GM18517 (cell line): ENCODE data around the gene DIAPH3.

Experiments
- ATAC-seq: cut with Tn5 transposase; IDR thresholded peaks from one replicate; pipeline ENCODE4 v1.9.1; 2021; ENCODE audit warnings: mild to moderate bottlenecking, moderate library complexity; ENCODE audit not compliant: unreplicated experiment

Gene DIAPH3

GRCh38 chr13:60026286-60026685, 137.4 kb downstream of the DIAPH3 start:
- ATAC-seq, result no peak

- ATAC-seq, result no peak
Measured at GRCh38 chr13:60020288-60020687, 143.4 kb downstream of the DIAPH3 start.

DNA sequence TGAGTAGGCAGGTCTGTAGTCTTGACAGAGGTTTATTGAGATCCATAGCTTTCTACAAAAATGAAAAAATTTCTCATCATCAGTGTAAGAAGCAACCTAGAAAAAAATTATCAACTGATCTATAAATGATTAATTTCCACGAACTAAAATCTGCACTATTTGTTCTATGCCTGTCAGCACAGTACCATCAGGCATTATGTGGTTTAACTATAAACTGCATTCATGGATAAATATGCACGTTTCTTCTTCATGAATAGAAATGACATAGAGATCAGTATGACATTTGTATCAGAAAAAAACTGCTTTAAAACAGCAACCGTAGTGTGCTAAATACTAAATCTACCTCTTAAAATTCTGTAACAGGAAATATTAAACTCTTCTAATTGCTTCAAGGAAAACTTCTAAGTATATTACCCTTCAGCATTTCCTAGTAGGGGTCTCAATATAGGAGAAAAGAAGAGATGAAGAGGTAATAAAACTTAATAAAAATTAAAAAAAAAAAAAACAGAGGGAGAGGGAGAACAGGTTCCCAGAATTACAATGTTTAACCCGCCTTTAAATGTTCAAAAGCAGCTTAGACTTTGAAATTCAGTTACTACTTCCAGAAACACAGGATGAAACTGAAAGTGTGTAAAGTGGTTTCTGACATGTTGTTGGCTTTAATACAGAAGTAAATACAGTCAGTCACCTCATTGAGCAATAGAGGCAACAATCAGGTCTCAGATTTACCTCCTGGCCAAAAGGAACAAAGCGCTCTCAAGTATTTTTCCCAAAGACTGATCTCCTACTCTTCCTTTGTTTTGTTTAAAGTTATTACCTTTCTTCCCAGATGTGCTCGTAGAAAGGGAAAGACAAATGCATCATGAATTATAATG, 144.4 kb downstream of the DIAPH3 start:
- peak; percentile 63 for ATAC-seq

DNA sequence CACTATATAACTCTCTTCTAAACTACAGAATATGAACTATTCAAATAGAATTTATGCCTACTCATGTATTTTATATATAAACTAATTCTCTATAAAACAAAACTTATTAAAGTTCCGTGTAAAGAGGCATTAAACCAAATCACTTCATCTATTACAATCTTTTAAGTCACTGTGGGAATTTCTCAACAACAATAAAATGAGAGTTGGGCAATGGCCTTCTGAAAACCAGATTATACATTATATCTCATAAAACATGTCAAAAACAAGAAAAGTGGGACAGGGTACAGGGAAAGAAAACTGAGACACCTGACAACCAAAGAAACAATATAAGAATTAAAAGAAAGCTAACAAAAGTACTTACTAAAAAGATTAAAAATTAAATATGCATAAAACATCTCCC, 145.2 kb downstream of the DIAPH3 start:
- ATAC-seq, result no peak

DNA sequence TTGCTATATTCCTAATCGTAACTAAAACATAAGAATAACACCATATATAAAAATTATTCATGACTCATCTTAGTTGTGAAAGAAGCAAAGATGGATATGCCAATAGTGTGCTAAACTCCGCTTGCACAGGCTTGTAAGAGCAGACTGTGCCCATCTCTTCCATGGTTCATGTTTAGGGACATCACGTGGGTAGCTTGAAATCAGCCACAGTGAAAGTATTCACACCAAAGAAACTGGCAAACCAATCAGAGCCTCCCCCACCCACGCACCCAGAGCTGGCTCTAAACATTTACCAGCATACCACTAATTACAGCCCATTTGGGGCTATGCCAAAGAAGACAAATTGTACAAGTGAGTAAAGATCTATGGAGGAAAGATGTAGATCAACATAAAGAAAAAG, 147.5 kb downstream of the DIAPH3 start:
- ATAC-seq, result no peak

DNA sequence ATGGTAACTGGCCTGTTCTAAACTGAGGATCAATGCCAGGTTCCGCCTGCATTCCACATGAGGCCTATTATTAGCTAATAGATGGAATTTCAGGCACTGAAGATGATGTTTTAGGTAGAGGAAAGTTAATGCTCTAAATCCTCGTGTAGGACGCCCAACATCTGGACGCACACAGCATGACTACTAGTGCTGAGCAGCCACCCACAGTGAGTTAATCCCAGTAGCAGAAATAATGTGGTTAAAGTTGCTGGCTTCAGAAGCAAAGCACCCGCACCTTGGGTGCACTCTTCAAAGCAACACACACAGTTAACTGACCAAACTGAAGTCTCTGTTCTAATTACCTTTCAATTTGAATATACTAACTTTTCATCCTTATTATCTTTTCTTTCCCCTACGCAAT, 150.6 kb downstream of the DIAPH3 start:
- ATAC-seq, result no peak

DNA sequence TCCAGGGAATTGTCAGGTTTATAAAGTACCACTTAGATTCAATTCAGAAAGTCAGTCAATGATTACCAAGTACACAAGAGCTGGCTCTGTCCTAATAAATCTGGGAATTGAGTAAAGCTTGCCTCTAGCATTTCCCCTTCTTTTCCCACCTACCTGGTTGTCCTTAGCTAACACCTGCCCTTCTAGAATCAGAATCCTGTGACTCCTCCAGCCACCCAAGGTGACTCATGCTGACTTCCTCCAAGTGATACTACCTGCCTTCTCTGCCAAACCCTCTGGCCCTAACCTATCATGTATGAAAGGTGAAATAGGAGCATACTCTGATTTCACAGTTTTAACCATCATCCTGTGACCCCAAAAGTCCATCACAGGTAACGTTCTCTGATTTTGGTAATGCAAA, 151.2 kb downstream of the DIAPH3 start:
- ATAC-seq, result no peak

DNA sequence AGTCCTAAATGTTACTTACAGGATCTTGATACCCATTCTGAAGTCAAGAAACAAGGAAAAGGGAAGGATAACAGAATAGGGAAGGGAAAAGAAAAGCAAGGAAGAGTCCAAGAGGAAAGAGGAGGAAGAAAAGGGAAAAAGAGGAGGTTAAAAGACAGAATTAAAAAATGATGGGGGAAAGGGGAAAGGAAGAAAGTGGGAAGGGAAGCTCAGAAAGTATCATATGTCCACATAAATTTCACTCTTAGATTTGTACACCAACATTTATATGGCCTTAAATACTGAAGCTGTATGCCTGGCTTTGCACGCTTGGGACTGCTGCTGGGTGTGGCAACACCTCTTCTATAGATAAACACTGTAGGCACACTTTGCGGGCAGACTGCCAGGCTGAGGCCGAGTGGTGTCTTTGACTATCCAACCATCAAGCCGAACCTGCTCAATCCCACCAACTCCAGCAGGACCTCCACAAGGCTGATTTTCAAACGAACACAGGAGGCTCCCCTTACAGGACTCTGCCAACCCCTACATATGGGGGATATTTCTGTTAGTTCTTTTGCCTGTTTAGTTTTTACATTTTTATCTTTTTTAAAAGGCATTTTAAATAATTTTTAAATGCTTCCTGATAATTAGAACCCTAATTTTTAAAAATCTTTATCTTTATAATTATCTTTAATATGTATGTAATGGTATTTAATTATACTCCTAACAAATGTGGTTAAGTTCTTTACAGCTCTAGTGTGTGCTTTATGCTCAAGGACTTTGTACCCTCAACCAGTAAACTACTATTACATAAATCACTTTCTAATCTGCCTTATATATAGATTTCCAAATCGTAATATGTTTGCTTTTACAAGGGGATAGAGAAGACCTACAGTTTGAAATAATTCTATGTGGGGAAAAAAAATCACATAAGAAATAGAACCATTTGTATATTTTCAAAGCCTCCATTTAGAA, 154.2 kb downstream of the DIAPH3 start:
- ATAC-seq, result no peak

DNA sequence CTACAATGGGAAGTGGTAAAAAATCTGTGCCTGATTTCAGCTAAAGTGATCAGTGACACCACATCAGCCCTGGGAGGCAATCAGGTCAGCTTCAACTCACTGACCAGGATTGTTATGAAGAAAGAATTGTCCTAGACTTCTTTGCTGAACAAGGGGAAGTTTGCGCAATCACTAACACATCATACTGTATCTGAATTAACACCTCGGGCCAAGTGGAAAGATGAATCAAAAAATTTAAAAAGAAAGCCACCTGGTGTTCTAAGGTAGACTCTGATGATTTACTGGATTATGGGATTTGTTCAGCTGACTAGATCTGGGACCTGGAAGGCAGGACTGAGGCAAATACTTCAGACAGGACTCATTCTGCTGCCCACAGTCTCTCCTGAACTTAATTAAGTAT, 161.8 kb downstream of the DIAPH3 start:
- no peak for ATAC-seq

- no peak for ATAC-seq
Measured at GRCh38 chr13:60000976-60001375, 162.8 kb downstream of the DIAPH3 start.

- ATAC-seq, result no peak
Measured at GRCh38 chr13:60000081-60000480, 163.6 kb downstream of the DIAPH3 start.

GRCh38 chr13:59997976-59998375, 165.8 kb downstream of the DIAPH3 start:
- no peak for ATAC-seq

DNA sequence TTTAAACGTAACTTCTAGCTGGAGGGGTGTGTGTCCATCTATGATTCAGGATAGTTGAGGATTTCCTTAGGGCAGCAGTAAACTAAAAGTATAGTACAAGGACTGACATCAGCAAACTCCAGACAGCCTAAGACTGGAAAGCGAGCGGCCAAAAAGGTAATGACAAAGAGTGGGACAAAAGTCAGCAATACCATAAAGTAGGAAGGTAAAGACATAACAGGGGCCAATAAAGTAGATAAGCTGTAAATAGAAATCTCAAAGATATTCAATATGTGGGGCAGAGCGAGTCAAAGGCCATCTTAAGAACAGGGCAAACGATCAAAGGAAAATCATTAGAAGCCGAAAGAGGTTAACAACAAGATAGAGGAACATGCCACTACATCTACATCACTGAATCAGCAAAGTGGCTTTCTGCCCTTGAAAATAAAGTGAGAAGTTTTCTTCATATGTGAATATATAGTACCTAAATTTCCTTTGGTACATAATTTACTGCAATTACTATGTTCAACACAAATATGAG, 167.2 kb downstream of the DIAPH3 start:
- ATAC-seq, result no peak

DNA sequence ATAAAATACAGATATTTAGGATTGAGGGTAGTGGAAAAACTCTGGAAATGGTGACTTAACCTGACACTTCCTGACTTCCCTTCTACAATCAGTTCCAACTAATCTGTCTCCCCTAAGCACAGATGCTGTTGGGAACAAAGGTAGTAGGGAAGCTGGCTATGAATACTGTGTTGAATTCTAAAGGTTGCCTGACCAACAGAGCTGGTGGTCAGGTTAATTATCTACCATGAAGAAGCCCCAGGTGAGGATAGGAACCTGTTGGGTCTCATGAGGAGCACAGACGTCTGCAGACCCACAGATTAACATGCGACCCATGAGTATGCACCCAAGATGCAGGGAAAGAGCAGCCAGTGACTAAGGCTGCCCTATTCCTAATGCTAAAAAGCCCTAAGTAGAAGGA, 172.3 kb downstream of the DIAPH3 start:
- ATAC-seq, result no peak

DNA sequence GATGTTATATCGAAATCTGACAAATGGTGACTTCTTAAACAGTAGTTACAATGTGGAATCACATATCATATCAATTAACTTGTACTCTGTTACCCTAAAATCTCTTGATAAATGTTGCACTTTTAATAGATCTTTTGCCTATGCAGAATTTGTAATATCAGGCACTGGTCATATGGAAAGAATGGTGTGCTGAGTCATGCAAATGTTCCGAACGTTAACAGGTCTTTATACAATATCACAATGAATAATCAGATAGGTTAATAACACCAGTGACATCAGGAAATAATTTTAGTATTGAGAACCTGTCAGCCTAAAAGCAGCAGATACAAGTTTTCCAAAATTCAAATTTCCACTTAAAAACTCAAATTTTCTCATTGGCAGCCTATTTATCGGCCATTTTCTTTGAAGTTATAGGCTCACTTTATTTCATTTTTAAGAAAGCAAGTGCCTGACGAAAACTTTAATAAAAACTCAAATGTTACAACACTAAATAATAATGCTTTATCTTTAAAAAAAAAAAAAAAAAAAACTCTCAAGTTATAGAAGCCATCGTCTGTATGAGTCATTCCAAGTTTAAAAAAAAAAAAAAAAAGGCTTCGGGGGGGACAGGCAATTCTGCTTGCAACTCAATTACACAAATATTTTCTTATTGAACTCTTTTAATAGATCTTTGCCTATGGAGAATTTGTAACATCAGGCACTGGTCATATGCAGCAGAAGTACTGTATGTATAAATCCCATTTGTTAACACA, 180.9 kb downstream of the DIAPH3 start:
- ATAC-seq, result no peak

GRCh38 chr13:59979589-59979988, 184.1 kb downstream of the DIAPH3 start:
- ATAC-seq, result no peak

GRCh38 chr13:59978862-59979261, 184.9 kb downstream of the DIAPH3 start:
- ATAC-seq, result no peak

GRCh38 chr13:59976856-59977255, 186.9 kb downstream of the DIAPH3 start:
- ATAC-seq, result no peak

DNA sequence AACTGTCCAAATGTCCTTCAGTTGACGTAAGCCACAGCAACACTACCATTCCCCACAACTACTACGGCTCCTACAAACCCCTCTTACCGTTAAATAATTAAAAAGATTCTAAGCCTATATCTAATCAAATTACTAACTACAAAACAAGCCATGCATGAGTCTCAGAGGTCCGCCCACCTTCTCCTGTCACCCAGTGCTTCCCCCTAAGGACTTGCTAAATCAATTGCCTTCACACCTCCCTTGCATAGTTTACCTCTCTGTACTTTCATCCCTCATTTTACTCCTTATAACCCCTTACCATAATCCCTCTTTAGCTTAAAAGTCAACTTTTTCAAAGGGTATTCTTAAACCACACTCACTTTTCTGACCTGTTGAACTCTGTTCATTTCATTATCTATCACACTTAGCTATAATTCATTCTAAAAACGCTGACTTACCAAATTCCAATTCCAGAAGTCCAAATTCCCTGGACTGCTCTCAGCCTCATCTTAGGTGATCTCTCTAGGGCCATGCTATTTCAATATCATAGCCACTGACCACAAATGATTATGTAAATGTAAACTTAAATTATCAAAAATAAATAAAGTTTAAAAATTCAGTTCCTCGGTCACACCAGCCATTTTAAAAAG, 187.8 kb downstream of the DIAPH3 start:
- no peak for ATAC-seq

- no peak for ATAC-seq
Measured at GRCh38 chr13:59970847-59971246, 192.9 kb downstream of the DIAPH3 start.
